Gastroesophageal sphincter (tissue), 4 donors: ENCODE results near the gene IRS2. TPM values are rescaled to one million over a fixed set of nuclear protein-coding genes. Genes with fewer than 3 reads are reported as not detected.

Experiments used
- ATAC-seq: fragments of 150-250 bp; one replicate; pipeline ENCODE4 v1.9.1; 2016; ENCODE audit warnings: mild to moderate bottlenecking, moderate library complexity
- H3K27ac ChIP-seq, 4 donors: fragments of 200-600 bp; sonication (generic) in 3 of 4; 1 replicate in 3 of 4; 2 replicates in 1 of 4; pipeline ENCODE4 v1.5.1; 2016 to 2019
- H3K27me3 ChIP-seq: fragments of 200-600 bp; sonication (generic); one replicate; pipeline ENCODE4 v1.5.1; 2019
- H3K36me3 ChIP-seq, 2 donors: fragments of 200-600 bp; sonication (generic); one replicate each; pipeline ENCODE4 v1.5.1; 2019; ENCODE audit warnings: control low read depth in 1 of 2
- H3K4me1 ChIP-seq, 3 donors: fragments of 200-600 bp; sonication (generic); 1 replicate in 2 of 3; 2 replicates in 1 of 3; pipeline ENCODE4 v1.5.1; 2016 to 2019; ENCODE audit warnings: control low read depth in 2 of 3
- H3K4me3 ChIP-seq, 2 donors: fragments of 200-600 bp; sonication (generic); one replicate each; pipeline ENCODE4 v1.5.1; 2019; ENCODE audit warnings: mild to moderate bottlenecking in 1 of 2, moderate library complexity in 1 of 2
- H3K9me3 ChIP-seq, 3 donors: fragments of 200-600 bp; sonication (generic); one replicate each; pipeline ENCODE4 v1.5.1; 2017 to 2019; ENCODE audit warnings: control low read depth in 2 of 3
- CTCF ChIP-seq, 4 experiments: fragments of 200-600 bp in 2 of 4; fragments of 450-650 bp in 2 of 4; sonication (generic) in 1 of 4; IDR thresholded peaks; one replicate each; pipeline ENCODE4 v1.5.1; 2017 to 2019; ENCODE audit warnings: antibody characterized with exemption in 4 of 4, mild to moderate bottlenecking in 2 of 4, moderate library complexity in 2 of 4
- EP300 ChIP-seq: sonication (generic); formaldehyde crosslinking; IDR thresholded peaks from one replicate; pipeline ENCODE4 v1.6.1; 2017; ENCODE audit warnings: antibody characterized with exemption, mild to moderate bottlenecking
- POLR2A ChIP-seq, 2 donors: fragments of 450-650 bp; IDR thresholded peaks; one replicate each; pipeline ENCODE4 v1.6.1; 2017; ENCODE audit warnings: antibody characterized with exemption in 2 of 2, mild to moderate bottlenecking in 2 of 2, moderate library complexity in 1 of 2
- POLR2AphosphoS5 ChIP-seq: sonication (generic); formaldehyde crosslinking; IDR thresholded peaks from one replicate; pipeline ENCODE4 v1.6.1; 2017; ENCODE audit warnings: antibody characterized with exemption
- WGBS, 2 donors: methylation state at CpG; one replicate each; pipeline ENCODE4 v1.1.5; 2018; ENCODE audit warnings: low coverage in 1 of 2; 5-methylcytosine and 5-hydroxymethylcytosine counted together
- total RNA-seq, 4 donors: library from RNA; depleted of rRNA; stranded (reverse); fragments of >200 nt; gene quantifications; one replicate each; pipeline ENCODE4 v1.1.0, GENCODE V29; 2016

Gene IRS2
- total RNA-seq, 4 donors from 2014 or later: 29.8 to 69.3 (median 49.4) TPM

- Histone ChIP-seq H3K27ac (no peak overlapping the region), H3K9me3 (no peaks in the 10 kb centered on the region), H3K36me3 (peaks cover 3 to 28% of the 10 kb centered on the region in 2 donors), H3K27me3 (no peaks in the 10 kb centered on the region), H3K4me3 (no peak overlapping the region), H3K4me1 (peaks cover 10 to 82% (median 14%) of the 10 kb centered on the region in 3 donors)
- ATAC-seq: no peak
- TF ChIP-seq CTCF (IDR thresholded peaks at IDR 0.05): no peak
- WGBS, 2 donors: 90 to 95% methylated on average over 2 of the region's 2 CpGs
Observed at GRCh38 chr13:109768176-109768575, 18.2 kb downstream of the IRS2 start.

- Histone ChIP-seq H3K4me3 (no peak overlapping the region), H3K9me3 (no peaks in the 10 kb centered on the region), H3K36me3 (peaks cover 3 to 24% of the 10 kb centered on the region in 2 donors), H3K27me3 (no peaks in the 10 kb centered on the region), H3K27ac (no peak overlapping the region), H3K4me1 (peaks cover 8 to 88% (median 14%) of the 10 kb centered on the region in 3 donors)
- WGBS, 2 donors: 39% methylated on average over 2 of the region's 5 CpGs; no CpG with 5 or more reads in 1 of the 2 donors
- no peak for TF ChIP-seq POLR2A (IDR thresholded peaks at IDR 0.05)
- TF ChIP-seq EP300: no peak
- TF ChIP-seq CTCF (IDR thresholded peaks at IDR 0.05): no peak
- no peak for TF ChIP-seq POLR2AphosphoS5
- ATAC-seq: no peak
Observed at GRCh38 chr13:109767023-109767422, 19.4 kb downstream of the IRS2 start.

- Histone ChIP-seq H3K36me3 (peaks cover 3 to 6% of the 10 kb centered on the region in 2 donors), H3K9me3 (no peaks in the 10 kb centered on the region), H3K4me3 (no peak overlapping the region), H3K27me3 (no peaks in the 10 kb centered on the region), H3K27ac (no peak overlapping the region), H3K4me1 (peaks cover 9 to 87% (median 12%) of the 10 kb centered on the region in 3 donors)
- peak in 1 of 4 experiments; percentile 15 for TF ChIP-seq CTCF (IDR thresholded peaks at IDR 0.05)
- TF ChIP-seq POLR2A (IDR thresholded peaks at IDR 0.05): no peak
- TF ChIP-seq POLR2AphosphoS5: no peak
- no peak for TF ChIP-seq EP300
- WGBS, 2 donors: 42 to 68% methylated on average over 8 to 9 of the region's 10 CpGs
- no peak for ATAC-seq
Observed at GRCh38 chr13:109764470-109765291, 21.7 kb downstream of the IRS2 start.

GRCh38 chr13:109764045-109764444 is 22.3 kb downstream of the IRS2 start:
- no peak for TF ChIP-seq POLR2AphosphoS5
- no peak for TF ChIP-seq POLR2A (IDR thresholded peaks at IDR 0.05)
- no peak overlapping the region for H3K4me3 ChIP-seq
- no peak overlapping the region for H3K27ac ChIP-seq
- H3K9me3 ChIP-seq: no peaks in the 10 kb centered on the region
- whole genome bisulfite sequencing, 2 donors: 63 to 78% methylated on average over 4 to 7 of the region's 7 CpGs
- no peak for ATAC-seq
- H3K36me3 ChIP-seq: peaks cover 3 to 6% of the 10 kb centered on the region in 2 donors
- no peaks in the 10 kb centered on the region for H3K27me3 ChIP-seq
- H3K4me1 ChIP-seq: peaks cover 9 to 87% (median 12%) of the 10 kb centered on the region in 3 donors

- H3K36me3 ChIP-seq: no peaks in the 10 kb centered on the region
- no peaks in the 10 kb centered on the region for H3K9me3 ChIP-seq
- TF ChIP-seq CTCF (IDR thresholded peaks at IDR 0.05) (no peak), EP300 (no peak), POLR2AphosphoS5 (no peak), POLR2A (IDR thresholded peaks at IDR 0.05) (no peak)
- H3K27me3 ChIP-seq: no peaks in the 10 kb centered on the region
- no peak for ATAC-seq
- no peak overlapping the region for H3K4me3 ChIP-seq
- H3K4me1 ChIP-seq: peaks cover 9 to 78% (median 12%) of the 10 kb centered on the region in 3 donors
- WGBS, 2 donors: 84 to 87% methylated on average over 6 of the region's 6 CpGs
- no peak overlapping the region for H3K27ac ChIP-seq
Observed at GRCh38 chr13:109762791-109763190, 23.6 kb downstream of the IRS2 start.
